ENCODE results near the gene RFPL4A.

Gene RFPL4A

GRCh38 chr19:55809381-55810058, 50.6 kb downstream of the RFPL4A start:
- peak; percentile 65 for DNase-seq

GRCh38 chr19:55811340-55811739, 52.4 kb downstream of the RFPL4A start:
- no peak for DNase-seq

- no peak for DNase-seq
Observed at GRCh38 chr19:55812449-55812848, 53.6 kb downstream of the RFPL4A start.
